ENCODE data around the gene PRUNE2. TPM values are rescaled to one million over a fixed set of nuclear protein-coding genes. Genes with fewer than 3 reads are reported as not detected.

The PRUNE2 gene
- total RNA-seq, 1 donor, result 14.7 TPM

- no peak for TF ChIP-seq CTCF (IDR thresholded peaks at IDR 0.05; ENCODE audit: insufficient read depth, low read length)
- no peak for DNase-seq (ENCODE audit: low read depth)
- no peak overlapping the region for H3K4me3 ChIP-seq (ENCODE audit: low read depth, low read length)
These were observed 171.2 kb downstream of the PRUNE2 start for GRCh38 chr9:76734716-76735115.

GRCh38 chr9:76733096-76733495 is 172.8 kb downstream of the PRUNE2 start:
- no peak for TF ChIP-seq CTCF (IDR thresholded peaks at IDR 0.05; ENCODE audit: insufficient read depth, low read length)
- DNase-seq (ENCODE audit: low read depth), result no peak
- H3K4me3 ChIP-seq (ENCODE audit: low read depth, low read length), result no peak overlapping the region

GRCh38 chr9:76732341-76732958 is 173.5 kb downstream of the PRUNE2 start:
- no peak for DNase-seq (ENCODE audit: low read depth)
- H3K4me3 ChIP-seq (ENCODE audit: low read depth, low read length), result no peak overlapping the region
- no peak for TF ChIP-seq CTCF (IDR thresholded peaks at IDR 0.05; ENCODE audit: insufficient read depth, low read length)

GRCh38 chr9:76730801-76731200 is 175.1 kb downstream of the PRUNE2 start:
- no peak for DNase-seq (ENCODE audit: low read depth)
- H3K4me3 ChIP-seq (ENCODE audit: low read depth, low read length), result no peak overlapping the region
- no peak for TF ChIP-seq CTCF (IDR thresholded peaks at IDR 0.05; ENCODE audit: insufficient read depth, low read length)

GRCh38 chr9:76729980-76730737 is 175.8 kb downstream of the PRUNE2 start:
- TF ChIP-seq CTCF (IDR thresholded peaks at IDR 0.05; ENCODE audit: insufficient read depth, low read length), result no peak
- DNase-seq (ENCODE audit: low read depth), result no peak
- H3K4me3 ChIP-seq (ENCODE audit: low read depth, low read length), result no peak overlapping the region

- no peak for TF ChIP-seq CTCF (IDR thresholded peaks at IDR 0.05; ENCODE audit: insufficient read depth, low read length)
- no peak overlapping the region for H3K4me3 ChIP-seq (ENCODE audit: low read depth, low read length)
- DNase-seq (ENCODE audit: low read depth), result no peak
These were observed 176.8 kb downstream of the PRUNE2 start for GRCh38 chr9:76729116-76729515.

Measured in fibroblast of the aortic adventitia (primary cell).